Activated CD8-positive, alpha-beta memory T cell treated with anti-CD3 and anti-CD28 coated beads, Interleukin-2, amount 10 ng/mL, durations not matched to agents 7 days and 5 days (primary cell): ENCODE results near the gene PSTK. TPM values are rescaled to one million over a fixed set of nuclear protein-coding genes. Genes with fewer than 3 reads are reported as not detected.

Source experiments
- ATAC-seq: fragments of 150-1000 bp; cut with Tn5 transposase; one replicate; pipeline ENCODE4 v1.10.0; 2021; ENCODE audit warnings: moderate library complexity
- CTCF ChIA-PET: fragments of 350-600 bp; sonication (Branson Sonifier 250); formaldehyde crosslinking; loops from one replicate; lab custom pipeline; 2021; ENCODE audit warnings: antibody characterized with exemption; lab: Charles Lee
- DNase-seq: peaks from one replicate; pipeline ENCODE4 v3.0.0-alpha.2; 2020
- H3K27ac Mint-ChIP-seq: one replicate; pipeline ENCODE4 v1.8.0; 2021; ENCODE audit warnings: mild to moderate bottlenecking, mixed read lengths
- H3K27me3 Mint-ChIP-seq: one replicate; pipeline ENCODE4 v1.8.0; 2021; ENCODE audit warnings: mixed read lengths
- H3K36me3 Mint-ChIP-seq: one replicate; pipeline ENCODE4 v1.8.0; 2021; ENCODE audit warnings: mild to moderate bottlenecking, mixed read lengths
- H3K4me1 Mint-ChIP-seq: one replicate; pipeline ENCODE4 v1.8.0; 2021; ENCODE audit warnings: mixed read lengths
- H3K4me3 Mint-ChIP-seq: one replicate; pipeline ENCODE4 v1.8.0; 2021; ENCODE audit warnings: mild to moderate bottlenecking, moderate library complexity, mixed read lengths
- H3K9me3 Mint-ChIP-seq: one replicate; pipeline ENCODE4 v1.8.0; 2022; ENCODE audit warnings: low read depth, mixed read lengths
- total RNA-seq, 2 experiments: library from RNA; stranded (reverse); gene quantifications; one replicate each; pipeline ENCODE4 v1.2.3, GENCODE V29; 2021

The PSTK gene
- total RNA-seq, 2 experiments from 2014 or later, result 2.8 to 4.5 TPM

- Mint-ChIP-seq H3K27me3 (no peaks in the 10 kb centered on the region), H3K4me1 (peaks cover 14% of the 10 kb centered on the region), H3K4me3 (no peak overlapping the region), H3K27ac (no peak overlapping the region), H3K36me3 (peaks cover 21% of the 10 kb centered on the region), H3K9me3 (no peaks in the 10 kb centered on the region)
- no peak for DNase-seq
- no peak for ATAC-seq
- CTCF ChIA-PET, result interaction anchor here (1.3 to 2.4 kb wide), 2 partner anchors 9 to 18 kb away, joined by 5 to 8 read pairs; partner anchors contain the start of genes ACADSB, IKZF5 and PSTK
Observed at GRCh38 chr10:122998934-122999333, 18.7 kb downstream of the PSTK start.

DNA sequence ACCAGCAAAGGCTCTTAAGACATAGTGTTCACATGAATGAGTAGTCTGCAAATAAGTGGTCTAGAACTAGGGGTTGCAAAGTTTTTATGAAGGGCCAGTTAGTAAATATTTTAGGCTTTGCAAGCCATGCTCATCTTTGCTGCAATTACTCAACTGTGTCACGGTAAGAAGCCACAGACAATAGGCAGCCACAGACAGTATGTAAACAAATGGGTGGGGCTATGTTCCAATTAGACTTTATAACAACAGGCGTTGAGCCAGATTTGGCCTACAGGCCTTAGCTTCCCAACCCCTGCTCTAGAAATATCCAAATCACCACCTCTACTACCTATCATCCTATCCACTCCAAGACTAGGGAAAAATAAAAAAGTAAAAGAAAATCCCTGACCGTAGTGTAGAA is 19.1 kb downstream of the PSTK start:
- no peaks in the 10 kb centered on the region for H3K9me3 Mint-ChIP-seq
- no peak overlapping the region for H3K27ac Mint-ChIP-seq
- ATAC-seq, result no peak
- peaks cover 17% of the 10 kb centered on the region for H3K36me3 Mint-ChIP-seq
- peaks cover 14% of the 10 kb centered on the region for H3K4me1 Mint-ChIP-seq
- no peak for DNase-seq
- H3K27me3 Mint-ChIP-seq, result no peaks in the 10 kb centered on the region
- no peak overlapping the region for H3K4me3 Mint-ChIP-seq
- CTCF ChIA-PET, result interaction anchor here (1.3 kb wide), 1 partner anchor 9 kb away, joined by 5 read pairs; the partner anchor contains the start of genes ACADSB and IKZF5

GRCh38 chr10:123000155-123000554 is 20.0 kb downstream of the PSTK start:
- Mint-ChIP-seq H3K4me1 (peaks cover 14% of the 10 kb centered on the region), H3K27me3 (no peaks in the 10 kb centered on the region), H3K36me3 (peaks cover 14% of the 10 kb centered on the region), H3K27ac (no peak overlapping the region), H3K9me3 (no peaks in the 10 kb centered on the region), H3K4me3 (no peak overlapping the region)
- ATAC-seq (no peak), DNase-seq (no peak)
- CTCF ChIA-PET, result interaction anchor here (1.3 kb wide), 1 partner anchor 8 kb away, joined by 5 read pairs; the partner anchor contains the start of genes ACADSB and IKZF5

- H3K4me1 Mint-ChIP-seq, result peaks cover 23% of the 10 kb centered on the region
- H3K4me3 Mint-ChIP-seq, result no peak overlapping the region
- ATAC-seq, result no peak
- no peaks in the 10 kb centered on the region for H3K27me3 Mint-ChIP-seq
- CTCF ChIA-PET, result no interaction called here
- H3K27ac Mint-ChIP-seq, result no peak overlapping the region
- peaks cover 8% of the 10 kb centered on the region for H3K36me3 Mint-ChIP-seq
- H3K9me3 Mint-ChIP-seq, result no peaks in the 10 kb centered on the region
- no peak for DNase-seq
Observed at GRCh38 chr10:123001370-123001769, 21.2 kb downstream of the PSTK start.

DNA sequence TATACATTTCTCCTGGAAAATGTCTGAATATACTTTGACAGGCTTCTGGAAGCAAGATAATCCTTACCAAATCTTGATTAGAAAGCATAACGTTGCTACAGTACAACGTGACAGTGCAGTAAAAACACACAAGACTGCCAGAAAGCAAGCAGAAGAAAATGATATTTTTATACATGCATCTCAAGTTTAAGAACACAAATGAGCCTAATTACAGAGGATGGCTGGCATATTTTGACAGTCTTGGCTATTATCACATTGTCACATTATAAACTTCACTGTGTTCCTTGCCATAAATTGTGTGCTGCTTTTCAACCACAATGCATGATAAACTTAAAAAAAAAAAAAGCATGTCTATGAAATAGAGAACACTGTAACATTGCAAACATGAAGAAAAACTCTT is 24.1 kb downstream of the PSTK start:
- H3K36me3 Mint-ChIP-seq, result peaks cover 7% of the 10 kb centered on the region
- H3K27me3 Mint-ChIP-seq, result no peaks in the 10 kb centered on the region
- CTCF ChIA-PET, result no interaction called here
- no peak for ATAC-seq
- H3K4me3 Mint-ChIP-seq, result no peak overlapping the region
- H3K9me3 Mint-ChIP-seq, result no peaks in the 10 kb centered on the region
- no peak for DNase-seq
- H3K27ac Mint-ChIP-seq, result no peak overlapping the region
- H3K4me1 Mint-ChIP-seq, result peaks cover 30% of the 10 kb centered on the region

- Mint-ChIP-seq H3K4me3 (peak overlapping the region; percentile 99), H3K27me3 (no peaks in the 10 kb centered on the region), H3K27ac (peak overlapping the region; percentile 99), H3K9me3 (peaks cover 2% of the 10 kb centered on the region), H3K4me1 (peaks cover 30% of the 10 kb centered on the region), H3K36me3 (peaks cover 15% of the 10 kb centered on the region)
- ATAC-seq, result peak; percentile 37
- DNase-seq, result peak; percentile 73
- CTCF ChIA-PET, result interaction anchor here (1.0 to 4.9 kb wide), 7 partner anchors 8 to 146 kb away, joined by 3 to 43 read pairs (median 5); partner anchors contain the start of genes BUB3, C10orf88 and PSTK
Observed at GRCh38 chr10:123007558-123008354, 27.6 kb downstream of the PSTK start.

- peak; percentile 91 for ATAC-seq
- DNase-seq, result peak; percentile 98
- H3K4me1 Mint-ChIP-seq, result peaks cover 30% of the 10 kb centered on the region
- H3K4me3 Mint-ChIP-seq, result peak within 1 kb of the TSS; percentile 99
- CTCF ChIA-PET, result interaction anchor here (1.0 to 4.9 kb wide), 8 partner anchors 9 to 145 kb away, joined by 3 to 43 read pairs (median 4); partner anchors contain the start of genes BUB3, C10orf88 and PSTK
- peak within 1 kb of the TSS; percentile 99 for H3K27ac Mint-ChIP-seq
- H3K27me3 Mint-ChIP-seq, result no peaks in the 10 kb centered on the region
- peaks cover 2% of the 10 kb centered on the region for H3K9me3 Mint-ChIP-seq
- peaks cover 15% of the 10 kb centered on the region for H3K36me3 Mint-ChIP-seq
Observed at GRCh38 chr10:123008355-123009104, 28.3 kb downstream of the PSTK start, which contains the start of the genes ACADSB and IKZF5. Gene ACADSB, plus strand, starts transcription at chr10:123009006. Its CDS starts 24 bp downstream, at chr10:123009030. Gene IKZF5, minus strand, starts transcription at chr10:123008795. Its CDS starts 10,170 bp downstream, at chr10:122998625.

GRCh38 chr10:123009105-123009820 is 29.1 kb downstream of the PSTK start:
- ATAC-seq, result no peak
- H3K4me3 Mint-ChIP-seq, result peak overlapping the region; percentile 99
- DNase-seq, result peak; percentile 54
- H3K36me3 Mint-ChIP-seq, result peaks cover 17% of the 10 kb centered on the region
- peak overlapping the region; percentile 99 for H3K27ac Mint-ChIP-seq
- H3K4me1 Mint-ChIP-seq, result peaks cover 30% of the 10 kb centered on the region
- CTCF ChIA-PET, result interaction anchor here (1.1 to 4.9 kb wide), 5 partner anchors 10 to 371 kb away, joined by 3 to 43 read pairs (median 5); partner anchors contain the start of gene PSTK
- no peaks in the 10 kb centered on the region for H3K27me3 Mint-ChIP-seq
- H3K9me3 Mint-ChIP-seq, result peaks cover 4% of the 10 kb centered on the region

- DNase-seq, result no peak
- ATAC-seq, result no peak
- H3K36me3 Mint-ChIP-seq, result peaks cover 17% of the 10 kb centered on the region
- CTCF ChIA-PET, result interaction anchor here (0.9 to 1.5 kb wide), 2 partner anchors 9 kb away, joined by 3 to 6 read pairs; no protein-coding TSS in a partner anchor
- H3K9me3 Mint-ChIP-seq, result peaks cover 4% of the 10 kb centered on the region
- H3K27ac Mint-ChIP-seq, result no peak overlapping the region
- peaks cover 16% of the 10 kb centered on the region for H3K4me1 Mint-ChIP-seq
- H3K27me3 Mint-ChIP-seq, result no peaks in the 10 kb centered on the region
- no peak overlapping the region for H3K4me3 Mint-ChIP-seq
Observed at GRCh38 chr10:123011987-123012386, 31.8 kb downstream of the PSTK start.

GRCh38 chr10:123013456-123014419 is 33.5 kb downstream of the PSTK start:
- DNase-seq (no peak), ATAC-seq (no peak)
- H3K36me3 Mint-ChIP-seq, result peaks cover 15% of the 10 kb centered on the region
- CTCF ChIA-PET, result interaction anchor here (0.8 kb wide), 1 partner anchor 29 kb away, joined by 3 read pairs; no protein-coding TSS in a partner anchor
- H3K27ac Mint-ChIP-seq, result no peak overlapping the region
- H3K4me1 Mint-ChIP-seq, result peaks cover 10% of the 10 kb centered on the region
- peaks cover 4% of the 10 kb centered on the region for H3K9me3 Mint-ChIP-seq
- H3K27me3 Mint-ChIP-seq, result no peaks in the 10 kb centered on the region
- H3K4me3 Mint-ChIP-seq, result no peak overlapping the region

DNA sequence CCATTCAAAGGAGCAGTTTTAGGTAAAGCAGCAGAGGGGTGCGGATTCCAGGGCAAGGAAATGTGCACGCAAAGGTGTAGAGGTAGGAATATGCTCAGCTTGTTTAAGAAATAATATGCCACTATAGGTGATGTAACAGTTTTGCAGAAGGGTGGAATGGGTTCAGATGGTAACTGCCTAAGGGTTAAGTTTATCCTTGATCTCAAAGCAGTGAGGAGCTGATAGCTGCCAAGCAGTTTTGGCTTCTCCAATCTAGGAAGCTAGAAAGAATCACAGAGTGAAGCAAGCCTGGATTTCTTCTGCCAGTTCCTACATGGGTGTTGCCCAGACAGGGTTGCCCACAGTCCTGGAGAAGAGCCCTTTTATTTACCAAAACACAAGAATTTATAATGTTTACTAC is 34.6 kb downstream of the PSTK start:
- CTCF ChIA-PET, result interaction anchor here (1.3 kb wide), 1 partner anchor 13 kb away, joined by 4 read pairs; no protein-coding TSS in a partner anchor
- H3K36me3 Mint-ChIP-seq, result peaks cover 15% of the 10 kb centered on the region
- no peak overlapping the region for H3K4me3 Mint-ChIP-seq
- peaks cover 7% of the 10 kb centered on the region for H3K4me1 Mint-ChIP-seq
- ATAC-seq (no peak), DNase-seq (no peak)
- no peaks in the 10 kb centered on the region for H3K27me3 Mint-ChIP-seq
- no peak overlapping the region for H3K27ac Mint-ChIP-seq
- H3K9me3 Mint-ChIP-seq, result peaks cover 4% of the 10 kb centered on the region
